Hepatocyte (in vitro differentiated cells): Measurements from ENCODE around the gene ST14.

ENCODE experiments used
- EZH2phosphoT487 ChIP-seq: fragments of 200-600 bp; sonication (generic); IDR thresholded peaks from one replicate; pipeline ENCODE4 v1.6.1; 2018; ENCODE audit warnings: antibody characterized with exemption, mild to moderate bottlenecking, low read depth, moderate library complexity; ENCODE audit not compliant: unreplicated experiment, severe bottlenecking
- TF ChIP-seq, protein P1 (sequence below): fragments of 200-600 bp; sonication (generic); IDR thresholded peaks from 2 replicates; pipeline ENCODE4 v1.5.1; 2016; ENCODE audit warnings: antibody characterized with exemption, mild to moderate bottlenecking; ENCODE audit not compliant: poor library complexity

DNA sequence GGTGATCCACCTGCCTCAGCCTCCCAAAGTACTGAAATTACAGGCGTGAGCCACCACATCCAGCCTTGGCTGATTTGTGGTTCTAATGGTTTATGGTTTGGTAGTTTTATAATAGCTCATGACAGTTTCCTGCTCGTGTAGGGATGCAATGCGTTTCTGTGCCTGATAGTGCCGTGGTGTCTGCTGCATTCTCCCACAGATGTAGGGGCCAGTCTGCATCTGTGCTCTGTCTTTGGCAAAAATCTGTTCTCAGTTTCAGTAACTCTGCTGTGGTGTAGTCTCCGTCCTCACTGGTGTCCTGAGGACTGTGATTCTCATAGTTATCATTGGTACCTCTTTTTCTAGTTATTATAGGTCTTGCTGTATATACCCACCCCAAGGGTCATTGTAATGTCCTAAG lies 16.3 kb downstream of the ST14 start:
- TF ChIP-seq, protein P1, sequence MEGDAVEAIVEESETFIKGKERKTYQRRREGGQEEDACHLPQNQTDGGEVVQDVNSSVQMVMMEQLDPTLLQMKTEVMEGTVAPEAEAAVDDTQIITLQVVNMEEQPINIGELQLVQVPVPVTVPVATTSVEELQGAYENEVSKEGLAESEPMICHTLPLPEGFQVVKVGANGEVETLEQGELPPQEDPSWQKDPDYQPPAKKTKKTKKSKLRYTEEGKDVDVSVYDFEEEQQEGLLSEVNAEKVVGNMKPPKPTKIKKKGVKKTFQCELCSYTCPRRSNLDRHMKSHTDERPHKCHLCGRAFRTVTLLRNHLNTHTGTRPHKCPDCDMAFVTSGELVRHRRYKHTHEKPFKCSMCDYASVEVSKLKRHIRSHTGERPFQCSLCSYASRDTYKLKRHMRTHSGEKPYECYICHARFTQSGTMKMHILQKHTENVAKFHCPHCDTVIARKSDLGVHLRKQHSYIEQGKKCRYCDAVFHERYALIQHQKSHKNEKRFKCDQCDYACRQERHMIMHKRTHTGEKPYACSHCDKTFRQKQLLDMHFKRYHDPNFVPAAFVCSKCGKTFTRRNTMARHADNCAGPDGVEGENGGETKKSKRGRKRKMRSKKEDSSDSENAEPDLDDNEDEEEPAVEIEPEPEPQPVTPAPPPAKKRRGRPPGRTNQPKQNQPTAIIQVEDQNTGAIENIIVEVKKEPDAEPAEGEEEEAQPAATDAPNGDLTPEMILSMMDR: no peak
- TF ChIP-seq EZH2phosphoT487: no peak
